ENCODE measurements around the gene GALNT17. TPM values are rescaled to one million over a fixed set of nuclear protein-coding genes. Genes with fewer than 3 reads are reported as not detected.

GALNT17 gene
- total RNA-seq: not detected

DNA sequence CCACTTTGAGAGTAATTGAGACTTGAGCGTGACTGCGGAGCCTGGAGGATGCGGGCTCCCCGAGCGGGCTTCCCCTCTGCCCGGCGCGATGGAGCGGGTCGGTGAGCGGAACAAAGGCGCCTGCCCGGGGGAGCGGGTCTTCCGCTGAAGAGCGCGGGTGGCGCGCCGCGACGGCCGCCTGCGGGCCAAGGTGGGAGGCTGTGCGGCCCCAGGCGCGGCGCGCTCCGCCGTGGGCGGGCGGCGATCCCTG is at the start of gene GALNT17:
Gene GALNT17, plus strand, starts transcription at position 18 of the 250 bp plus-strand sequence.
- Mint-ChIP-seq H3K36me3 (ENCODE audit: low read depth) (no peaks in the 10 kb centered on the region), H3K27ac (no peak within 1 kb of the TSS), H3K9me3 (peaks cover 11% of the 10 kb centered on the region), H3K27me3 (peaks cover 20% of the 10 kb centered on the region), H3K4me1 (peaks cover 2% of the 10 kb centered on the region), H3K4me3 (no peak within 1 kb of the TSS)
- CTCF ChIA-PET: no interaction called here
- POLR2A ChIA-PET: no interaction called here
- DNase-seq: no peak

GRCh38 chr7:71095266-71095860 is 36.6 kb upstream of the GALNT17 start:
- H3K4me1 Mint-ChIP-seq: no peaks in the 10 kb centered on the region
- no peaks in the 10 kb centered on the region for H3K36me3 Mint-ChIP-seq (ENCODE audit: low read depth)
- DNase-seq: no peak
- POLR2A ChIA-PET: no interaction called here
- H3K9me3 Mint-ChIP-seq: peaks cover 22% of the 10 kb centered on the region
- H3K27ac Mint-ChIP-seq: no peak overlapping the region
- no peaks in the 10 kb centered on the region for H3K27me3 Mint-ChIP-seq
- no peak overlapping the region for H3K4me3 Mint-ChIP-seq
- CTCF ChIA-PET: no interaction called here

- no peaks in the 10 kb centered on the region for H3K4me1 Mint-ChIP-seq
- no peak overlapping the region for H3K27ac Mint-ChIP-seq
- ChIA-PET POLR2A (no interaction called here), CTCF (no interaction called here)
- H3K9me3 Mint-ChIP-seq: peaks cover 21% of the 10 kb centered on the region
- no peaks in the 10 kb centered on the region for H3K27me3 Mint-ChIP-seq
- H3K36me3 Mint-ChIP-seq (ENCODE audit: low read depth): no peaks in the 10 kb centered on the region
- H3K4me3 Mint-ChIP-seq: no peak overlapping the region
- no peak for DNase-seq
These were observed 35.6 kb upstream of the GALNT17 start for GRCh38 chr7:71096351-71096750.

- no peaks in the 10 kb centered on the region for H3K4me1 Mint-ChIP-seq
- peaks cover 14% of the 10 kb centered on the region for H3K9me3 Mint-ChIP-seq
- no peak overlapping the region for H3K27ac Mint-ChIP-seq
- no peaks in the 10 kb centered on the region for H3K27me3 Mint-ChIP-seq
- POLR2A ChIA-PET: no interaction called here
- CTCF ChIA-PET: no interaction called here
- no peak overlapping the region for H3K4me3 Mint-ChIP-seq
- no peak for DNase-seq
- no peaks in the 10 kb centered on the region for H3K36me3 Mint-ChIP-seq (ENCODE audit: low read depth)
These were observed 25.7 kb upstream of the GALNT17 start for GRCh38 chr7:71106226-71106625.

GRCh38 chr7:71112436-71112835 is 19.5 kb upstream of the GALNT17 start:
- peaks cover 16% of the 10 kb centered on the region for H3K9me3 Mint-ChIP-seq
- H3K4me3 Mint-ChIP-seq: no peak overlapping the region
- no peaks in the 10 kb centered on the region for H3K36me3 Mint-ChIP-seq (ENCODE audit: low read depth)
- CTCF ChIA-PET: no interaction called here
- POLR2A ChIA-PET: no interaction called here
- H3K27me3 Mint-ChIP-seq: no peaks in the 10 kb centered on the region
- no peak overlapping the region for H3K27ac Mint-ChIP-seq
- no peaks in the 10 kb centered on the region for H3K4me1 Mint-ChIP-seq
- DNase-seq: no peak

- no peak for DNase-seq
- CTCF ChIA-PET: no interaction called here
- Mint-ChIP-seq H3K36me3 (ENCODE audit: low read depth) (no peaks in the 10 kb centered on the region), H3K9me3 (peaks cover 18% of the 10 kb centered on the region), H3K27me3 (no peaks in the 10 kb centered on the region), H3K4me3 (no peak overlapping the region), H3K4me1 (no peaks in the 10 kb centered on the region), H3K27ac (no peak overlapping the region)
- POLR2A ChIA-PET: no interaction called here
These were observed 11.8 kb upstream of the GALNT17 start for GRCh38 chr7:71120096-71120495.

DNA sequence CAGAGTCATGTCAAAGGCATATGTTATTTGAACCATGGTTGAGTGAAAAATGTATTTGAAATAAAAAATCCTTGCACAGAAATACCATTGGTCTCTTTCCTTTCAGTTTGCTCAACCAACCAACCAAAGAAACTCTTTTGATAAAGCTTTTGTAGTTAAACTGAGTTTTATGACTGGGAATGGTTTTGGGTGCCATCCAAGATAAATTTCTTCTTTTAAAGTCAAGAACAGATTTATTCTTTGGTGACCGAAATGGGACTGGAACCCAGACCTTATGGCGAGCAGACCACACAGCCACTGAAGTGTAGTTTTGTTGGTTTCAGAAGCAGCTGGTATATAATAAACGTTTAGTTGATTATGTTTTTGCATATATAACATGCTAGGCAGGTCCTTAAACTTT is 2.8 kb upstream of the GALNT17 start:
- no peak overlapping the region for H3K27ac Mint-ChIP-seq
- H3K4me1 Mint-ChIP-seq: peaks cover 2% of the 10 kb centered on the region
- no peak for DNase-seq
- ChIA-PET CTCF (no interaction called here), POLR2A (no interaction called here)
- H3K36me3 Mint-ChIP-seq (ENCODE audit: low read depth): no peaks in the 10 kb centered on the region
- H3K27me3 Mint-ChIP-seq: peaks cover 20% of the 10 kb centered on the region
- H3K9me3 Mint-ChIP-seq: peaks cover 17% of the 10 kb centered on the region
- H3K4me3 Mint-ChIP-seq: no peak overlapping the region

- peaks cover 20% of the 10 kb centered on the region for H3K27me3 Mint-ChIP-seq
- peaks cover 13% of the 10 kb centered on the region for H3K9me3 Mint-ChIP-seq
- ChIA-PET POLR2A (no interaction called here), CTCF (no interaction called here)
- DNase-seq: no peak
- no peak overlapping the region for H3K4me3 Mint-ChIP-seq
- no peaks in the 10 kb centered on the region for H3K36me3 Mint-ChIP-seq (ENCODE audit: low read depth)
- no peak overlapping the region for H3K27ac Mint-ChIP-seq
- peaks cover 2% of the 10 kb centered on the region for H3K4me1 Mint-ChIP-seq
These were observed 1.8 kb upstream of the GALNT17 start for GRCh38 chr7:71130031-71130679.

- POLR2A ChIA-PET: no interaction called here
- DNase-seq: no peak
- peaks cover 20% of the 10 kb centered on the region for H3K27me3 Mint-ChIP-seq
- no peak overlapping the region for H3K4me3 Mint-ChIP-seq
- peaks cover 2% of the 10 kb centered on the region for H3K4me1 Mint-ChIP-seq
- H3K9me3 Mint-ChIP-seq: peaks cover 13% of the 10 kb centered on the region
- H3K27ac Mint-ChIP-seq: no peak overlapping the region
- no peaks in the 10 kb centered on the region for H3K36me3 Mint-ChIP-seq (ENCODE audit: low read depth)
- CTCF ChIA-PET: no interaction called here
These were observed 453 bp upstream of the GALNT17 start for GRCh38 chr7:71131256-71132126.

DNA sequence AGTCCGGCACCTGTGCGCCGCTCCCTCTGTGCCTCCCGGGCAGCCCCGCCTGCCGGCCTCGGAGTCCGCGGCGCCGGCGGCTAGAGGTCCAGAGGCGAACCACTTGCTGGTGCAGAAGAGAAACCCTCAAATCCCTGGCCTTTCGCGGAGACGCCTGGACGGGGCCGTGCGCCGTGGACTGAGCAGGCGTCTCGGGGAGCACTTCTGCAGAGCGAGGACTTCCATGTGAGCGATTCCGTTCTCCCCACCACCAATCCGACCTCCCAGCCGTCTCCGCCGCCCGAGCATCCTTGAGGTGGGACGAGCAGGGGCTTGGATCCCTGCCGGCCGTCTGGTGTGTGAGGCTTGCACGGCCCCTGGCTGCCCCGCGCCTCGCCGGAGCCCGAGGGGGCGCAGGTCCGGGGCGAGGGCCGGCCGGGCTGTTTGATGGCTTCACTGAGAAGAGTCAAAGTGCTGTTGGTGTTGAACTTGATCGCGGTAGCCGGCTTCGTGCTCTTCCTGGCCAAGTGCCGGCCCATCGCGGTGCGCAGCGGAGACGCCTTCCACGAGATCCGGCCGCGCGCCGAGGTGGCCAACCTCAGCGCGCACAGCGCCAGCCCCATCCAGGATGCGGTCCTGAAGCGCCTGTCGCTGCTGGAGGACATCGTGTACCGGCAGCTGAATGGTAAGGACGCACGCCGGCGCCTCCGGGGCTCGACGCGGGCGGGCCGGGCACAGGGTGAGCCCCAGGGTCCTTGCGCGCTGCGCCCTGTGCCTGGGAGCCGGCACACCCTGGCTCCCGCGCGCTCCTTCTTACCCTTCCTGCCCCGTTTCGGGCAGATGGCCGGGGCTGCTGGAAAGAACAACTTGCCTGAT is 660 bp downstream of the GALNT17 start:
- Mint-ChIP-seq H3K4me3 (no peak overlapping the region), H3K27ac (no peak overlapping the region), H3K27me3 (peaks cover 20% of the 10 kb centered on the region), H3K36me3 (ENCODE audit: low read depth) (no peaks in the 10 kb centered on the region), H3K9me3 (peaks cover 10% of the 10 kb centered on the region), H3K4me1 (peaks cover 2% of the 10 kb centered on the region)
- no peak for DNase-seq
- ChIA-PET CTCF (no interaction called here), POLR2A (no interaction called here)

DNA sequence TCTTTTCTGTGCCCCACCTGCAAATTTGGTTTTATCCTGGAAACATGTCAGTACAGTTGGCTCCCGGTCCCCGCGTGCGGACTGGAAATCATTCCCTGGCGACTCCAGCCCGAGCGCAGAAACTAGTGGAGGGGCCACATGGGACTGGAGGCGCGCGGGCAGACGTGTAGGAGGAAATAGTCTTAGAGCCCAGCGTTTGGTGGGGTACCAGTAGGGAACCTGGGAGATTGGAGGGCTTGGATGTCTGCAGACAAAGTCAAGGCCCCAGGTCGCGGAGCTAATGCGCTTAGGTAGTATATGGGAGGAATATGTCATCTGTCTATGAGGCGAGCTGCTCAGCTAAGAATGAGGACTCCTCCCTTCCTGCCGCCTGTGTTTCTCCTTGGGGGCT is 1.3 kb downstream of the GALNT17 start:
- ChIA-PET CTCF (no interaction called here), POLR2A (no interaction called here)
- peaks cover 10% of the 10 kb centered on the region for H3K9me3 Mint-ChIP-seq
- no peaks in the 10 kb centered on the region for H3K36me3 Mint-ChIP-seq (ENCODE audit: low read depth)
- peaks cover 20% of the 10 kb centered on the region for H3K27me3 Mint-ChIP-seq
- H3K27ac Mint-ChIP-seq: no peak overlapping the region
- H3K4me1 Mint-ChIP-seq: peaks cover 2% of the 10 kb centered on the region
- DNase-seq: no peak
- H3K4me3 Mint-ChIP-seq: no peak overlapping the region

- ChIA-PET POLR2A (no interaction called here), CTCF (no interaction called here)
- peaks cover 11% of the 10 kb centered on the region for H3K9me3 Mint-ChIP-seq
- no peak overlapping the region for H3K27ac Mint-ChIP-seq
- no peak for DNase-seq
- peaks cover 20% of the 10 kb centered on the region for H3K27me3 Mint-ChIP-seq
- no peak overlapping the region for H3K4me3 Mint-ChIP-seq
- H3K4me1 Mint-ChIP-seq: peaks cover 2% of the 10 kb centered on the region
- H3K36me3 Mint-ChIP-seq (ENCODE audit: low read depth): no peaks in the 10 kb centered on the region
These were observed 1.9 kb downstream of the GALNT17 start for GRCh38 chr7:71133856-71134255.

DNA sequence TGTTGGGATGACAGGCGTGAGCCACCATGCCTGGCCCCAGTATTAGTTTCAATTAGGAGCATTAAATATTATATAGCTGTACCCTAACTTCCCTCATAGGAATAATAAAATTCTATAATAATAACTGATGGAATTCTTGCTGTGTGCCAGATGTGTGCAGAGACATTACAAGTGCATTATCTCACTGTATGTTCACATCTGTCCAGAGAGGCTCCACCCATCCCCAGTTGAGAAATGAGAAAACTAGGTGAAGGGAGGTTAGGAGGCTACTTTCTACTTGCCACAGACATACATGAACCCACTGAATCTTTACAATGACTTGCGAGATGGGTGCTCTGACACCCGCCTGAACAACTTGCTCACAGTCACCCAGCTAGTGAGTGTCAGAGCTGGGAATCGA is 3.2 kb downstream of the GALNT17 start:
- peaks cover 16% of the 10 kb centered on the region for H3K27me3 Mint-ChIP-seq
- H3K27ac Mint-ChIP-seq: no peak overlapping the region
- no peak for DNase-seq
- peaks cover 16% of the 10 kb centered on the region for H3K9me3 Mint-ChIP-seq
- POLR2A ChIA-PET: no interaction called here
- peaks cover 2% of the 10 kb centered on the region for H3K4me1 Mint-ChIP-seq
- CTCF ChIA-PET: no interaction called here
- H3K36me3 Mint-ChIP-seq (ENCODE audit: low read depth): no peaks in the 10 kb centered on the region
- no peak overlapping the region for H3K4me3 Mint-ChIP-seq

Data from activated CD4-positive, alpha-beta memory T cell treated with anti-CD3 and anti-CD28 coated beads, Interleukin-2, amount 10 ng/mL, durations not matched to agents 7 days and 5 days (primary cell).